HFF-Myc (cell line): Measurements from ENCODE around the gene GHDC.

Source experiments
- DNase-seq: peaks from one replicate; pipeline ENCODE4 v3.0.0-alpha.2; 2011; ENCODE audit warnings: low read depth; ENCODE audit errors: extremely low read depth
- H3K4me3 ChIP-seq: replicated peaks from 2 replicates; pipeline ENCODE4 v1.5.1; 2011; ENCODE audit warnings: low read depth, mild to moderate bottlenecking, control low read depth, low read length
- CTCF ChIP-seq: IDR thresholded peaks from 2 replicates; pipeline ENCODE4 v1.5.1; 2012; ENCODE audit warnings: mild to moderate bottlenecking, low read depth, low read length, control low read depth; ENCODE audit errors: missing control alignments

GHDC gene

DNA sequence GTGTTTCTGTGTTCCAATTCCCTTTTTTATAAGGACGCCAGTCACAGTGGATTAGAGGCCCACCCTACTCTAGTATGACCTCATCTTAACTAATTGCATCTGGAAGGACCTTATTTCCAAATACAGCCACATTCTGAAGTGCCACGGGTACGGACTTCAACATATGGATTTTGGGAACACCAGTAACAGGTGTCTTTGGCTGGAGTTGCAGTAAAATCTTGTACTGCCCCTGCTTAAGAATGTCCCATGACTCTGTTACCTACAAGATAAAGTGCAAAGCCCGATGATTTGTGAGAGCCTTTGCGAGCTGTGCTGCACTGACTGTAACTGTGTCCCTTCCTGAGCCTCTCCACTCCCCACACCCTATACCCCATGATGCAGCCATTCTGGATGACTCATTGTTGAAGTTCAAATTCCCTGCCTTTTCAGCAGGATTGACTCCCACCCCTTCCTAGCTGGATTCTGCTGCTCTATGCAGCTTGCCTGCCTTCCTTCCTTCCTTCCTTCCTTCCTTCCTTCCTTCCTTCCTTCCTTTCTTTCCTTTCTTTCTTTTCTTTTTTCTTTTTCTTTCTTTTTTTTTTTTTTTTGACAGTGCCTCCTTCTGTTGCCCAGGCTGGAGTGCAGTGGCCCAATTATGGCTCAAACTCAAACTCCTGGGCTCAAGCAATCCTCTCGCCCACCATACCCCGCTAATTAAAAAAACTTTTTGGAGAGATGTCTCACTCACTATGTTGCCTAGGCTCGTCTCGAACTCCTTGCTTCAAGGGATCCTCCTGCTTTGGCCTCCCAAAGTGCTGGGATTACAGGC, 11.2 kb downstream of the GHDC start:
- peak; percentile 31 for DNase-seq
- no peak for TF ChIP-seq CTCF
- peak overlapping the region; percentile 42; the same call in 1 of the 2 replicates for H3K4me3 ChIP-seq

DNA sequence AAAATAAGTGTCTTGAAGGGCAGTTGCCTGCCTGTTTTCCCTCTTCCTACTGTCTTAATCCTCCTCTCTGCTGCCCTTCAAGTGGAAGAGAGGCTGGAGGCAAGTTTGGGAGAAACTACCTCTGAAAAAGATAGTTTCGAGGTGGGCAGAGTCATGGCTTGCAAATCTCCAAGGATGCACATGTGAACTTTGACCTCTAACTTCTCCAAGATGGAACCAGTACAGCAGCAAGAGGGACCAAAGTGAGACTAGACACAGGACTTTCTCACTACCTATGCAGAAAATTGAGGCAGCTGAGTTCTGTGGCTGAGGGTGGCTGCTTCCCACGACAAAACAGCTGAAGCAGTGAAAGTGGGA, 12.5 kb downstream of the GHDC start:
- H3K4me3 ChIP-seq, result no peak overlapping the region
- no peak for TF ChIP-seq CTCF
- DNase-seq, result no peak

DNA sequence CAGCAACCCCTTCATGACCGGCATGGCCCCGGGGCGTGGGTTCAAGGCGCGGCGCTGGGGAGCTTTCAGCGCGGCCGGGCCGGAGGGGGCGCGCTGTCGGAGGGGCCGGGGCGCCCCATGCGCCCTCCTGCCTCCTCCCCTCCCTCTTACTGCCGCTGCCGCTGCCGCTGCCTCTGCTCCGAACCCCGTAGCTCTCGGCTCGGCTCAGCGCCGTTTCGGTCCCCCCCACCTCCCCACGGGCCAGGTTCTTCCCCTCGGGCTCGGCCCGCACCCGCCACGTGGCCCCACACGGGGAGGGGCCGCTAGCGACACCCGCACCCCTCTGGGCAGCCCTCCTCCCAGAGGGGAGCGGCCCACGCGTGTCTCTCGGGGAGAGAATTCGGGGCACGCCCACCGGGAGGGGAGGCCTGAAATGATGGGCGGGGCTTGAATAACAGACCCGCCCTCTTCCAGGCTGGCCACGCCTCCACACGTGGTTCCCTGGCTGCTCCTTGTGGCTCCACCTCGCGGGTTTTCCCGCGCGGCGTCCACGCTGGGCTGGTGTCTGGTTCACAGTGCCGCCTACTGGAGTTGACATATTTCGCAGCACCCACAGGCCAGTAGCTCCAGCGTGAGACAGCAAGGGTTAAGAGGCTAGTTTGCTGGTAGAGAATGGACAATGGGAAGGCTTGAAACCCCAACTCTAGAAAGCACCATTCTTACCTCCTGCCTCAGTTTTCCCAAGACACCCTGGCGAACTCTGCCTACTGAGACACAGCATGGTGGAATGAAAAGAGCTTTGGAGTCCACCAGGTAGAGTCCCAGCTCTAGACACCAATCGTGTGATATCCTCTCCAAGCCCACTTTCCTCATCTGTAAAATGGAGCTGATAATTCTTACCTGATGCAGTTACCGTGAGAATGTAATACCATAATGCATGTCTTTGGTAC, 13.1 kb downstream of the GHDC start, which contains the start of gene KCNH4:
Gene KCNH4, minus strand, starts transcription at position 221 of the 929 bp plus-strand sequence. Its CDS starts 197 bp downstream, at position 24.
- no peak for DNase-seq
- TF ChIP-seq CTCF, result peak; percentile 29
- H3K4me3 ChIP-seq, result peak within 1 kb of the TSS; percentile 11

DNA sequence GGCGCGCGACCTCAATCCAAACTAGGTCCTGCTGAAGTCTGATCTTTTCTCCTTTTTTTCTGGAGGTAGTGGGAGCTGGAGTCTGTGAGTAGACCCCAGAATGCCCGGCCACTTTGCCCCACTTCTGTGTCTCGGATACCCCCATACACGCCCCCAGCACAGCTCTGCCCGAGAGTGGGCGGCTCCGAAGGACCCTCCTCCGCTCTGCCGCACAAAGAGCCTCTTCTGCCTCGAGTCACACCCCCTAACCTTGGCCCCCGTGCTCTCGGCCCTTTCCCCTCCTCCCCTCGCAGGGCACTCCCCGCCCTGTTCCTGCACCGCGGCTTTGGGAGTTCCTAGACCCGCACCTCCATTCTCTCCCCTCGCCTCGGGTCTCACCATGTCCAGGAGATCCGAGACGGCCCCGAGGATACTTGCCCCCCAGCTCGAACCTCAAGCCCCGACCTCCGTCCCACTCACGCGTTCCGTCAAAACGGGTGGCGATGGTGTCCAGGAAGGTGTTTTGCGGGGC, 13.8 kb downstream of the GHDC start:
- TF ChIP-seq CTCF, result no peak
- DNase-seq, result no peak
- H3K4me3 ChIP-seq, result peak overlapping the region; percentile 11; the same call in 1 of the 2 replicates

DNA sequence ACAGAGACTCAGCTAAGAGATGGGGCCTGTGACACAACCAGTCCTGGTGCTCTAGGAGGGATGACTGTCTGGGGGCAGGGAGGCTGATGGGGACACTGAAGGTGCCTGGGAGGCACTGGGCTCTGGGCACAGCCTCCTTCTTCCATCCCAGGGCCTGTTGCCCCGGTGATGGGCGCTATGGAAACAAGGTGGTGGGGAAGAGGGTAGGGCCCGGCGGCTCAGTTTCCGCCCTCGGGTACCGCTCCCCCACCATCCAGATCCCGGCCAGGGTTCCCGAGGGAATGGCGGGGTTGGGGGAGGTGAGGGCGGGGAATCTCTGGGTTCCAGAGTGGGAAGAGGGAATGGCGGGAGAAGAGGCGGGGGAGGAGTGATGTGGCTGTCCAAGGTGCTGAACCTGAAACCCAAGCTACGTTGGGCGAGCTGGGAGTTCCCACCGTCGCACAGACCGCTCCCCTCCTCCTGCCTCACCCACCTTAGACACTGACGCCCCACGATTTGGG, 14.3 kb downstream of the GHDC start:
- no peak for DNase-seq
- TF ChIP-seq CTCF, result no peak
- no peak overlapping the region for H3K4me3 ChIP-seq

DNA sequence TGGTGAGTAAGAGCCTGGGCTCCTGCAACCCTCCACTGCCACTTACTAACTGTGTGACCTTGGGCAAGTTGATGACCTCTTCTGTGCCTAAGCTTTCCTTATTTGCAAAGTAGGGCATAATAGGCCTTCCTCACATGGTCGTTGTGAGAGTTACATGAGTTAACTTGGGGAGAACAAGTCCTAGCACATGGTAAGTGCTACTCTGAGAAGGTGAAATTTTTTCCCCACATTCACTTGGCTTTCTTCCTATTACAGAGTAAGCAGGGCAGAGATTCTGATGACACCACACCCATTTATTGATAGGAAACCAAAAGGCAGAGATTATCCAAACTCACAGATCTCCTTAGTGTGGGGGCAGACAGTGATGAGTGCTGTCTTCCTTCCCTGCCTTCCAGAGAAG, 15.0 kb downstream of the GHDC start:
- no peak for TF ChIP-seq CTCF
- DNase-seq, result no peak
- H3K4me3 ChIP-seq, result no peak overlapping the region
